Mesenchymal stem cell (in vitro differentiated cells and primary cell): ENCODE results near the gene ADAMTS14.

Source experiments
- DNase-seq: peaks from one replicate; pipeline ENCODE4 v3.0.0-alpha.2; 2013
- H2AFZ ChIP-seq: one replicate; pipeline ENCODE4 v1.6.1; 2013; ENCODE audit warnings: low read depth, mild to moderate bottlenecking, control low read depth, inconsistent platforms, low read length, moderate library complexity
- H2AK5ac ChIP-seq: 2 replicates; pipeline ENCODE4 v1.6.1; 2013; ENCODE audit warnings: low read length, moderate library complexity, mild to moderate bottlenecking, inconsistent platforms; ENCODE audit not compliant: severe bottlenecking
- H2BK120ac ChIP-seq: one replicate; pipeline ENCODE4 v1.6.1; 2013; ENCODE audit warnings: low read depth, mild to moderate bottlenecking, inconsistent platforms, low read length, moderate library complexity
- H2BK12ac ChIP-seq, 2 experiments: one replicate each; pipeline ENCODE4 v1.6.1; 2013; ENCODE audit warnings: inconsistent platforms in 2 of 2, low read length in 2 of 2, mild to moderate bottlenecking in 2 of 2, moderate library complexity in 2 of 2, control low read depth in 1 of 2
- H2BK15ac ChIP-seq: one replicate; pipeline ENCODE4 v1.6.1; 2013; ENCODE audit warnings: mild to moderate bottlenecking, low read depth, inconsistent platforms; ENCODE audit not compliant: poor library complexity, severe bottlenecking
- H2BK5ac ChIP-seq: 2 replicates; pipeline ENCODE4 v1.6.1; 2013; ENCODE audit warnings: low read depth, mild to moderate bottlenecking, low read length, control low read depth, inconsistent platforms; ENCODE audit not compliant: poor library complexity, severe bottlenecking
- H3K14ac ChIP-seq, 2 experiments: one replicate each; pipeline ENCODE4 v1.6.1; 2013; ENCODE audit warnings: inconsistent platforms in 2 of 2, low read length in 2 of 2, control low read depth in 1 of 2, mild to moderate bottlenecking in 1 of 2, moderate library complexity in 1 of 2
- H3K18ac ChIP-seq, 2 experiments: one replicate each; pipeline ENCODE4 v1.6.1; 2013; ENCODE audit warnings: inconsistent platforms in 2 of 2, low read length in 2 of 2, control low read depth in 1 of 2, low read depth in 1 of 2, mild to moderate bottlenecking in 1 of 2
- H3K23ac ChIP-seq, 2 experiments: one replicate each; pipeline ENCODE4 v1.6.1; 2013; ENCODE audit warnings: inconsistent platforms in 2 of 2, low read length in 2 of 2, mild to moderate bottlenecking in 2 of 2, moderate library complexity in 2 of 2, control low read depth in 1 of 2
- H3K27ac ChIP-seq: 2 replicates; pipeline ENCODE4 v1.5.1; 2013; ENCODE audit warnings: mild to moderate bottlenecking, moderate library complexity, low read length, control low read depth, inconsistent platforms; ENCODE audit not compliant: poor library complexity, severe bottlenecking
- H3K27me3 ChIP-seq, 2 experiments: 2 replicates each; pipeline versions ENCODE4 v1.6.1 to v1.7.0; 2013; ENCODE audit warnings: low read length in 2 of 2, mild to moderate bottlenecking in 2 of 2, moderate library complexity in 2 of 2, control low read depth in 1 of 2, inconsistent platforms in 1 of 2; ENCODE audit not compliant: control insufficient read depth in 1 of 2, insufficient read depth in 1 of 2
- H3K36me3 ChIP-seq, 2 experiments: 2 replicates each; pipeline versions ENCODE4 v1.6.1 to v1.7.0; 2013; ENCODE audit warnings: low read length in 2 of 2, control low read depth in 1 of 2, inconsistent platforms in 1 of 2, low read depth in 1 of 2, mild to moderate bottlenecking in 1 of 2; ENCODE audit not compliant: insufficient read depth in 2 of 2, control insufficient read depth in 1 of 2
- H3K4ac ChIP-seq, 2 experiments: one replicate each; pipeline ENCODE4 v1.6.1; 2013; ENCODE audit warnings: inconsistent platforms in 2 of 2, low read length in 2 of 2, mild to moderate bottlenecking in 2 of 2, moderate library complexity in 2 of 2, control low read depth in 1 of 2, low read depth in 1 of 2
- H3K4me1 ChIP-seq: 2 replicates; pipeline ENCODE4 v1.6.1; 2013; ENCODE audit warnings: low read depth, low read length, control low read depth; ENCODE audit not compliant: control insufficient read depth, insufficient read depth
- H3K4me2 ChIP-seq: 2 replicates; pipeline ENCODE4 v1.6.1; 2013; ENCODE audit warnings: low read length, mild to moderate bottlenecking, inconsistent platforms; ENCODE audit not compliant: poor library complexity, severe bottlenecking
- H3K4me3 ChIP-seq, 2 experiments: 2 replicates each; pipeline versions ENCODE4 v1.5.1 to v1.7.0; 2013; ENCODE audit warnings: low read length in 2 of 2, mild to moderate bottlenecking in 2 of 2, control low read depth in 1 of 2, low read depth in 1 of 2; ENCODE audit not compliant: insufficient read depth in 1 of 2
- H3K79me1 ChIP-seq: replicated peaks from 2 replicates; pipeline ENCODE4 v1.6.1; 2013; ENCODE audit warnings: mild to moderate bottlenecking, control low read depth, low read length, inconsistent platforms; ENCODE audit not compliant: poor library complexity, severe bottlenecking
- H3K9ac ChIP-seq: 2 replicates; pipeline ENCODE4 v1.7.0; 2013; ENCODE audit warnings: mild to moderate bottlenecking, low read length, moderate library complexity
- H3K9me3 ChIP-seq: 2 replicates; pipeline ENCODE4 v1.7.0; 2013; ENCODE audit warnings: mild to moderate bottlenecking, low read length; ENCODE audit not compliant: control insufficient read depth
- H4K8ac ChIP-seq: one replicate; pipeline ENCODE4 v1.6.1; 2013; ENCODE audit warnings: inconsistent platforms, mild to moderate bottlenecking, low read length, moderate library complexity
- H4K91ac ChIP-seq: one replicate; pipeline ENCODE4 v1.6.1; 2013; ENCODE audit warnings: mild to moderate bottlenecking, low read length, inconsistent platforms
- WGBS: methylation state at CpG from one replicate; pipeline ENCODE4 v1.1.7; 2013; ENCODE audit warnings: mixed read lengths; 5-methylcytosine and 5-hydroxymethylcytosine counted together

Gene ADAMTS14

GRCh38 chr10:70722820-70723424, 50.6 kb downstream of the ADAMTS14 start:
- H3K4me2 ChIP-seq, result no peak overlapping the region

GRCh38 chr10:70723771-70724170, 51.5 kb downstream of the ADAMTS14 start:
- WGBS, result 93% methylated on average over 3 of the region's 3 CpGs
- Histone ChIP-seq H3K4me3 (no peak overlapping the region), H4K91ac (no peak overlapping the region), H2AFZ (no peak overlapping the region), H3K27me3 (no peaks in the 10 kb centered on the region), H3K27ac (no peak overlapping the region), H3K79me1 (peaks cover 19% of the 10 kb centered on the region), H3K9ac (no peak overlapping the region), H3K4me2 (no peak overlapping the region), H2BK15ac (no peak overlapping the region), H3K23ac (no peak overlapping the region), H2BK12ac (no peak overlapping the region), H2BK120ac (no peak overlapping the region), H3K36me3 (peaks cover 62 to 79% of the 10 kb centered on the region in 2 experiments), H3K14ac (no peak overlapping the region), H4K8ac (no peak overlapping the region), H3K4me1 (peaks cover 18% of the 10 kb centered on the region), H3K9me3 (no peaks in the 10 kb centered on the region), H2BK5ac (no peak overlapping the region), H3K4ac (no peak overlapping the region), H3K18ac (no peak overlapping the region), H2AK5ac (no peak overlapping the region)
- no peak for DNase-seq

More at GRCh38 chr10:70722820-70723424, 50.6 kb downstream of the ADAMTS14 start:
- H4K8ac ChIP-seq, result no peak overlapping the region
- no peaks in the 10 kb centered on the region for H3K9me3 ChIP-seq
- H3K4me1 ChIP-seq, result peaks cover 16% of the 10 kb centered on the region
- H3K27ac ChIP-seq, result no peak overlapping the region
- no peaks in the 10 kb centered on the region for H3K27me3 ChIP-seq
- no peak overlapping the region for H2AFZ ChIP-seq
- no peak overlapping the region for H2BK5ac ChIP-seq
- DNase-seq, result peak; percentile 49
- H3K4me3 ChIP-seq, result no peak overlapping the region
- H3K79me1 ChIP-seq, result peaks cover 19% of the 10 kb centered on the region
- no peak overlapping the region for H3K4ac ChIP-seq
- no peak overlapping the region for H3K14ac ChIP-seq
- no peak overlapping the region for H2AK5ac ChIP-seq
- WGBS, result 92% methylated on average over 2 of the region's 4 CpGs
- H2BK12ac ChIP-seq, result no peak overlapping the region
- H2BK15ac ChIP-seq, result no peak overlapping the region
- H3K36me3 ChIP-seq, result peaks cover 62 to 77% of the 10 kb centered on the region in 2 experiments
- H3K18ac ChIP-seq, result no peak overlapping the region
- no peak overlapping the region for H2BK120ac ChIP-seq
- no peak overlapping the region for H3K9ac ChIP-seq
- H4K91ac ChIP-seq, result no peak overlapping the region
- H3K23ac ChIP-seq, result no peak overlapping the region

GRCh38 chr10:70726909-70727495, 54.7 kb downstream of the ADAMTS14 start:
- H2AK5ac ChIP-seq, result no peak overlapping the region
- no peak overlapping the region for H2BK12ac ChIP-seq
- peaks cover 22% of the 10 kb centered on the region for H3K4me1 ChIP-seq
- no peak overlapping the region for H3K4ac ChIP-seq
- WGBS, result 89% methylated on average over 10 of the region's 10 CpGs
- no peak overlapping the region for H2AFZ ChIP-seq
- no peak overlapping the region for H3K23ac ChIP-seq
- H4K91ac ChIP-seq, result no peak overlapping the region
- H2BK120ac ChIP-seq, result no peak overlapping the region
- H3K4me3 ChIP-seq, result no peak overlapping the region
- H3K36me3 ChIP-seq, result peaks cover 68 to 87% of the 10 kb centered on the region in 2 experiments
- H3K27me3 ChIP-seq, result no peaks in the 10 kb centered on the region
- H3K14ac ChIP-seq, result no peak overlapping the region
- no peaks in the 10 kb centered on the region for H3K9me3 ChIP-seq
- DNase-seq, result no peak
- no peak overlapping the region for H3K9ac ChIP-seq
- H3K79me1 ChIP-seq, result peaks cover 27% of the 10 kb centered on the region
- H2BK5ac ChIP-seq, result no peak overlapping the region
- H3K4me2 ChIP-seq, result no peak overlapping the region
- no peak overlapping the region for H3K27ac ChIP-seq
- H3K18ac ChIP-seq, result no peak overlapping the region
- H4K8ac ChIP-seq, result no peak overlapping the region
- no peak overlapping the region for H2BK15ac ChIP-seq

- Histone ChIP-seq H3K4ac (no peak overlapping the region), H3K14ac (no peak overlapping the region), H3K4me3 (no peak overlapping the region), H3K36me3 (peaks cover 78 to 94% of the 10 kb centered on the region in 2 experiments), H2BK12ac (no peak overlapping the region), H3K79me1 (peaks cover 29% of the 10 kb centered on the region), H3K18ac (no peak overlapping the region), H4K91ac (no peak overlapping the region), H4K8ac (no peak overlapping the region), H3K9me3 (no peaks in the 10 kb centered on the region), H3K23ac (no peak overlapping the region), H3K4me1 (peaks cover 16% of the 10 kb centered on the region), H3K27me3 (no peaks in the 10 kb centered on the region), H3K4me2 (no peak overlapping the region), H2BK120ac (no peak overlapping the region), H3K27ac (no peak overlapping the region), H2BK5ac (no peak overlapping the region), H2AK5ac (no peak overlapping the region), H3K9ac (no peak overlapping the region), H2AFZ (no peak overlapping the region), H2BK15ac (no peak overlapping the region)
- DNase-seq, result no peak
- WGBS, result 92% methylated on average over 2 of the region's 2 CpGs
Observed at GRCh38 chr10:70728328-70728727, 56.0 kb downstream of the ADAMTS14 start.
